A375 (cell line): ENCODE data around the gene C6orf47. TPM values are rescaled to one million over a fixed set of nuclear protein-coding genes. Genes with fewer than 3 reads are reported as not detected.

Source experiments
- small RNA-seq: library from RNA; depleted of rRNA; stranded (forward); fragments of <200 nt; gene quantifications from one replicate; pipeline ENCODE3, GENCODE V24; 2014
- total RNA-seq: library from RNA; depleted of rRNA; stranded (reverse); fragments of >200 nt; shearing (Covaris generic); gene quantifications from 2 replicates; pipeline ENCODE4 v1.2.3, GENCODE V29; 2014; rRNA removed

The C6orf47 gene, protein sequence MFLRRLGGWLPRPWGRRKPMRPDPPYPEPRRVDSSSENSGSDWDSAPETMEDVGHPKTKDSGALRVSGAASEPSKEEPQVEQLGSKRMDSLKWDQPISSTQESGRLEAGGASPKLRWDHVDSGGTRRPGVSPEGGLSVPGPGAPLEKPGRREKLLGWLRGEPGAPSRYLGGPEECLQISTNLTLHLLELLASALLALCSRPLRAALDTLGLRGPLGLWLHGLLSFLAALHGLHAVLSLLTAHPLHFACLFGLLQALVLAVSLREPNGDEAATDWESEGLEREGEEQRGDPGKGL
- 17.9 and 18.9 TPM in 2 replicates for total RNA-seq

DNA sequence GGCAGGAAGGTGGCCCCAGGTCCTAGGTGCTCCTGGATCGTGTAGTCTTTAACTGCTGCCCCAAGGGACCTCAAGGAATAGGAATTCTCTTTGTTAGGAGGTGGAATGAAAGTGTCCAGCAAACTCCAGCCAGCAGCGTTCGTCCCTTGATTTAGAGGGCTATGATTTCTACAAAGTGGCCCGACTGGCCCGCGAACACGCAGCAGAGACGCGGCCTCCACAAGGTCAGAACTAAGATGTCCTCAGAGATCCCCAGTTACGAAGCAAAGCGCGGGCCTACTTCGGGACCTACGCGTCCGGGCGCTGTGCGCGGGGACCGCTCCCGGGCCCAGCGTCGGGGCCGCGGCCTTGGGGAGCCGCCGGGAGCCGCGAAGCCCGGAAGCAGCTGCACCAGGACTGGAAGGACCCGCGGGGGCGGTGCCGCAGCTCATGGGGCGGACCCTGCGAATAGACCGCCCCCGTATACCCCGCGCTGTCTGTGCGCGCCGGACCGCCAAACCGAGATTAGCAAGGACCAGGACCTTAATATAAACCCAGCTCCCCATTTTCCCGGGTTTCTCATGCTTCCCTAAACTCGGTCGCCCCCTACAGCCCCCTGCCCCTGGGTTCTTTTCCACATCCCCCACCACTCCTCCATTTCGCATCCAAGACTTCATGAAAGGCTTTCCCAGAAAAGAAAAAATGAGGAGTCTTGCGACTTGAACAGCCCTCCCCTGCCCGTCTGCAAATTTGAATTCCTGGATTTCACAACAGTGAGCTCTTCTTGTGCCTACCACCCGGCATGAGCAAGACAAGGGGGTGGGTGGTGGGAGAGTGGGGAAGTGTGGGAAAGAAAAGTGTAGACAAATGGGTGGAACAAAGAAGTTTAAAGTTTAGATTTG lies at the start of gene C6orf47:
Gene C6orf47, minus strand, starts transcription at position 398 of the 881 bp plus-strand sequence. CDS start 831 bp downstream, outside the sequence.

DNA sequence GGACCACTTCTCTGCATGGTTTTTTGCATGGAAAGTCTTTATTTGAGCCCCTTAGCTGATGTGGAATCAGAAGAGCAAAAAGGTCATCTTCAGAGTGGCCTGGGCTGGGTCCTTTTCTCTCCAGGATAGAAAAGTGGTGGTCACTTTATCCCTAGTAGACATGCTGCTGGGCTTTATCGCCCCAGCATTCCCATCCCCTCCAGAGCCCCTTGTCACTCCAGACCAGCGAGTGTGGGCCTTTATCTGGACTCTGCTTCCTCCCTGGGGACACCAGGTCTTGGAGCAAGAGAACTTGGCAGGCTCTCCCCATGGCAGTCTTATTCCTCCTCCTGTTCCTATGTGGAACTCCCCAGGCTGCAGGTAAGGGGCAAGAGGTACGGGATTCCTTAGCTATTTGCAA lies 46.0 kb upstream of the C6orf47 start, which contains the start of gene LY6G6F:
Gene LY6G6F, plus strand, starts transcription at position 268 of the 400 bp plus-strand sequence. Its CDS starts 41 bp downstream, at position 309.

DNA sequence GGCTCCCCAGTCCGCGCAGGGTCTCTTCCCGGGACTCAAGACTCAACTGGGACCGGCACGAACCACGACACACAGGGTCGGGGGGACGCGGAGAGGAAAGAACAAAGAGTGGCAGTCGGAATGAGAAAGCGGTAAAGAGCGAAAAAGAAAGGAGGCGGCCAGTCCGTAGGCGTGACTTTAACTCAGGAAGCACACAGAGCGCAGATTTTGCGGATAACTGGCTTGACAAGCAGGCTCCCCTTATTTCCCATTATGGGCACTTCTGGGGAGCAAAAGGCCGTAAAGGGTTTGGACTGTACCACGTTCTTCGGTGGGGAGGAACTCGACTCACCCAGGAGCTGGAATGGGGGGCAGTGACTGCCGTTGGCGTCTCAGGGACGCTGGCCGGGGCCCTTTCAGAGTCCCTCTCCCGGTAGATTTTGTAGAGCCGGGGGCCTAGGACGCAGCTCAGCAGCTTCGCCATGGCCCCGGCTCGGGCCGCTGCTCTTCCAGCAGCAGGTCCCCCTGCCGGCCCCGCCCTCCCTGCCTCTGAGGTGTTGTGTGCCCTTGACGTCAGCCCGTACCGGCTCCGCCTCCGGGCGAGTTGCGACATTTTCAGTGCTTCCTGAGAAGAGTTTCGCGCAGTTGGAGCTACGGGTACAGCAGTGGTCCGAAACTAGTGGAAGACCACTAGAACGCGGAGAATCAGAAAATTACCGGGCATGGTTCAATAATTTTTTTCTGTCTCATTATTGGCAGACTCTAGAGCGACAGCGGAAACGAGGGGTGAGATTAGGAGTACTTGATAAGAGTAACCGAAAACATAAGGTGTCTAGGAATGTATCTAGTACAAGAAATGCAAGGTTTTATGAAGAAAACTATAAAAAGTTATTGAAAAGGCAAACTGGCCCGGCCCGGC lies 42.5 kb upstream of the C6orf47 start, which contains the start of gene ABHD16A:
Gene ABHD16A, minus strand, starts transcription at position 506 of the 898 bp plus-strand sequence. Its CDS starts 43 bp downstream, at position 463.

DNA sequence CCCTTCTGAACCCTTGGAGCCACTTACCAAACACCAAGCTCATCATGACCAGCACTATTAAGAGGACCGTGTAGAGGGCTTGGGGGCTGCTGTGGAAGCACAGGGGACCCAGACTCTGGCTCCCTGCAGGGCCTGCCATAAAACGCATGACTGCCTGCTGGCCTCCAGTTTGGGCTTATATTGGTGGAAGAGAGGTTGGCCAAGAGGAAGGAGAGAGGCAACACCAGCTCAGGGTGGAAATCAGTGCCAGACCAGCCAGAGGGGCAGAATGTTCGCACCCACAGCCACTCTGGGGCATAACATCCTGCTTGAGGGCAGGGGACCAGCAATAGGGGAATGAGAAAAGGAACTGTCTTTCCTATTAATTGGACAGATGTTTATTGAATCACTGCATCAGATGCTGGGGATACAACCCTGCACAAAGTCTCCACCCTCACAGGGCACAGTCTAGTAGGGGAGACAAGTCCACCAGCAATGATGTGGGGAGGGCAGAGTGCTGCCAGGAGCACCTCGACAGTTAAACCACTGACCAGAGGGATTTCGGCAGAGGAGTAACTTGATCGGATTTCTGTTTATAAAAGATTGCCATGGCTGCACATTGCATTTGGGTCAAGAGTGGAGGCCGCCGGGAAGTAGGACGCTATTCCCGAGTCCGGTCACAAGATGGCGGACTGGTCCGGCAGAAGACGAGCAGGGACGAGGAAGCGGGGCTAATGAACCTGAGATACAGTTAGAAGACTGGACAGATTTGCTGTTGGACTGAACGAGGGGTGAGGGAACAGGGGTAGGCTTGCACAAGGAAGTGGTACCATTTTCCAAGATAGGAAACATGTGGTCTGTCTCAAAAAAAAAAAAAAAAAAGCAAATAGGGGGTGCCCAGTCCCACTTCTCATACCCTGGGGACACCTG lies 19.9 kb upstream of the C6orf47 start, which contains the start of gene LY6G5C:
Gene LY6G5C, minus strand, starts transcription at position 842 of the 909 bp plus-strand sequence. Its CDS starts 694 bp downstream, at position 148.

DNA sequence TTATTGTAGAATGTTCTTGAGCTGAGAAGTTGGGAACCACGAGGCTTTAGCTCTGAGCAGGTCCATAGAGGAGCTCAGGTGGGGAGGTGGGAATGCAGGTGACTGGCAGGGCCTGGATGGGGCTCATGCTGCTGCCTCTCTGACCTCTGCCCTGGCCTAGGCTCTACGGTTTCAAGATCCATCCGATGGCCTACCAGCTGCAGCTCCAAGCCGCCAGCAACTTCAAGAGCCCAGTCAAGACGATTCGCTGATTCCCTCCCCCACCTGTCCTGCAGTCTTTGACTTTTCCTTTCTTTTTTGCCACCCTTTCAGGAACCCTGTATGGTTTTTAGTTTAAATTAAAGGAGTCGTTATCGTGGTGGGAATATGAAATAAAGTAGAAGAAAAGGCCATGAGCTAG lies 9.1 kb upstream of the C6orf47 start, which contains the start of gene LY6G5B:
Gene LY6G5B, plus strand, starts transcription at position 301 of the 400 bp plus-strand sequence. CDS start 975 bp downstream, outside the sequence.

DNA sequence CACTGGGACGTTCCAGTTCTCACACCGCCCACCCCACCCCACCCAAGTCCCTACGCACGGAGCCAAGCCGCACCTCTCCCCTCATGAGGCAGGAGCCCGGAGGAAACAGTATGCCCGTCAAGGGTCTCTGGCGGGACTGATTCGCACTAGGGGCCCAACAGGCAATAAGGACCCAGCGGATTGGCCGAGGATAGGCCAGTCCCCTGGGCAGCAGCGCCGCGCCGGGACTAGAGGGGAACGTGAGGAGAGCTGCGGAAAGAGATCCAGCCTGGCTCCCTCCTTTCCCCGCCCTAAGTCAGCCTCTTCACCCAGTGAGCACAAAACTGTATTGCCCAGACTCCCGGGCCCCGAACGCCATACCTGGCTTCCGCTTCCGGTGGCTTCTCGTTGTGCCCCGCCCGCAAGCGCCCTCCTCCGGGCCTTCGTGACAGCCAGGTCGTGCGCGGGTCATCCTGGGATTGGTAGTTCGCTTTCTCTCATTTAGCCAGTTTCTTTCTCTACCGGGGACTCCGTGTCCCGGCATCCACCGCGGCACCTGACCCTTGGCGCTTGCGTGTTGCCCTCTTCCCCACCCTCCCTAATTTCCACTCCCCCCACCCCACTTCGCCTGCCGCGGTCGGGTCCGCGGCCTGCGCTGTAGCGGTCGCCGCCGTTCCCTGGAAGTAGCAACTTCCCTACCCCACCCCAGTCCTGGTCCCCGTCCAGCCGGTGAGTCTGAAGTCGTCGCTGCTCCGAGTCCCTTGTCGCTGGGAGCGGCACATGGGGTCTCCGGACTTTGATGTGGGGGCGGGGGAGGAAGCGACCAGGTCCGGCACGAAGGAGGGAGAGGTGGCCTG lies 5.1 kb upstream of the C6orf47 start, which contains the start of gene CSNK2B:
Gene CSNK2B, plus strand, starts transcription at position 580 of the 836 bp plus-strand sequence. CDS start 752 bp downstream, outside the sequence.

DNA sequence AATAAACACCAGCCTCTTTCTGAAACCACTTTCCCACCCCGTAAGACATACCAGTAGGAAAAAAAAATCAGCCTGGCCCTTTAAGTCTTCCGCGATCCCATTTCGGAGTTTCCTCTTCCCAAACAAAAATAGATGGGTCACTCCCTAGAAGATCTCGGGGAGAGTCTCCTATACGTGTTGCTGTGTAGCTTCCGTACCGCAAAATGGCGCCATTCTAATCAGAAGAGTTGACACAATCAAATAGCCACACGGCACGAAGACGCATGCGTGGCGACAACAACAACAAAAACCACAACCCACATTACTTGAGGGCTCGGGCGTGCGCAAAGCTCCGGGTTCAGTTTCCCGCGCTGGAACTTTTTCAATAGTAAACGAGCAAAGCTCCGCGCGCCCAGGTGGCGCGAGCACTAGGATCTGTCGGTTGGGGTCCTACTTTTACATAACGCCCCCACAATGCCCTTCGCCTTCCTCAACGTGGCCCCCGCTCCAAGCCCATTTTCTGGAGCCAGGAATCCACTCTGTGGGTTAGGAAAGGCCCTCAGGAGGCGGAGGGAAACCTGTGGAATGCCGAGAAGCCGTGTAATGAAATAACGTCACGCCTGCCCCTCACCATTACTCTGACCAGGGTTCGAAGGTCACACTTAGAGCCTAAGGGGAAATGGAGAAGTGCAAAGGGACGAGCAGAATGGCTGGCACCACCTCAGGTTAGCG lies 4.4 kb upstream of the C6orf47 start, which contains the start of gene GPANK1:
Gene GPANK1, minus strand, starts transcription at position 208 of the 711 bp plus-strand sequence. CDS start 519 bp downstream, outside the sequence.

GRCh38 chr6:31655349-31656237 lies 5.0 kb downstream of the C6orf47 start, which contains the start of gene APOM:
Gene APOM, plus strand, starts transcription at chr6:31655894. Its CDS starts 73 bp downstream, at chr6:31655967.

GRCh38 chr6:31620586-31621319 lies 39.8 kb downstream of the C6orf47 start, which contains the start of gene PRRC2A:
Gene PRRC2A, plus strand, starts transcription at chr6:31620715. Its CDS starts 2,075 bp downstream, at chr6:31622790.

GRCh38 chr6:31614684-31615578 lies 45.6 kb downstream of the C6orf47 start, which contains the start of gene AIF1:
Gene AIF1, plus strand, starts transcription at chr6:31615234. Its CDS starts 96 bp downstream, at chr6:31615330.

Small RNA genes within 50 kb of the gene (small RNA-seq; reads per million reads assigned to genes)
- gene MIR4646 (not detected), gene MIR6832 (not detected), gene RF00019 (not detected), gene SNORA38 (4.7 reads per million, percentile 84 among the genes with 10 or more reads in this experiment), gene UQCRHP1 (not detected)

Other genes starting within 250 kb of the C6orf47 start
- gene MICB, start 162.6 kb downstream of the C6orf47 start, total RNA-seq: 6.1 and 7.0 TPM in 2 replicates
- not detected in 2 replicates for gene MCCD1, start 131.8 kb downstream of the C6orf47 start, total RNA-seq
- gene DDX39B, start 118.8 kb downstream of the C6orf47 start, total RNA-seq: 495 and 540 TPM in 2 replicates
- gene ATP6V1G2, start 114.2 kb downstream of the C6orf47 start, total RNA-seq: 0.26 and 1.9 TPM in 2 replicates
- 32.6 and 37.2 TPM in 2 replicates for gene NFKBIL1, start 113.2 kb downstream of the C6orf47 start, total RNA-seq
- gene LTA, start 88.5 kb downstream of the C6orf47 start, total RNA-seq: not detected in 2 replicates
- 0.19 TPM in 1 of 2 replicates, not detected in the other for gene TNF, start 85.2 kb downstream of the C6orf47 start, total RNA-seq
- gene LTB, start 78.4 kb downstream of the C6orf47 start, total RNA-seq: not detected in 2 replicates
- not detected in 2 replicates for gene LST1, start 74.5 kb downstream of the C6orf47 start, total RNA-seq
- not detected in 2 replicates for gene NCR3, start 67.8 kb downstream of the C6orf47 start, total RNA-seq
- not detected in 2 replicates for gene AIF1, start 45.5 kb downstream of the C6orf47 start, total RNA-seq
- 90.3 and 94.7 TPM in 2 replicates for gene PRRC2A, start 40.1 kb downstream of the C6orf47 start, total RNA-seq
- 209 and 229 TPM in 2 replicates for gene BAG6, start 8.1 kb downstream of the C6orf47 start, total RNA-seq
- gene APOM, start 4.9 kb downstream of the C6orf47 start, total RNA-seq: 0.19 and 2.5 TPM in 2 replicates
- gene GPANK1, start 4.2 kb upstream of the C6orf47 start, total RNA-seq: 31.7 and 40.6 TPM in 2 replicates
- 129 and 169 TPM in 2 replicates for gene CSNK2B, start 5.3 kb upstream of the C6orf47 start, total RNA-seq
- gene LY6G5B, start 9.2 kb upstream of the C6orf47 start, total RNA-seq: 1.7 and 3.4 TPM in 2 replicates
- gene LY6G5C, start 20.3 kb upstream of the C6orf47 start, total RNA-seq: 0.94 TPM in 1 of 2 replicates, not detected in the other
- gene ABHD16A, start 42.5 kb upstream of the C6orf47 start, total RNA-seq: 25.7 and 26.1 TPM in 2 replicates
- not detected in 2 replicates for gene LY6G6F, start 46.1 kb upstream of the C6orf47 start, total RNA-seq
- gene LY6G6D, start 54.6 kb upstream of the C6orf47 start, total RNA-seq: not detected in 2 replicates
- not detected in 2 replicates for gene LY6G6C, start 61.0 kb upstream of the C6orf47 start, total RNA-seq
- gene MPIG6B, start 62.6 kb upstream of the C6orf47 start, total RNA-seq: not detected in 2 replicates
- 25.3 and 28.6 TPM in 2 replicates for gene DDAH2, start 68.5 kb upstream of the C6orf47 start, total RNA-seq
- 484 and 511 TPM in 2 replicates for gene CLIC1, start 75.8 kb upstream of the C6orf47 start, total RNA-seq
- 14.9 and 36.7 TPM in 2 replicates for gene MSH5, start 79.2 kb upstream of the C6orf47 start, total RNA-seq
- 13.0 and 13.2 TPM in 2 replicates for gene SAPCD1, start 101.9 kb upstream of the C6orf47 start, total RNA-seq
- 0.34 TPM in 2 replicates for gene VWA7, start 116.5 kb upstream of the C6orf47 start, total RNA-seq
- gene VARS1, start 135.0 kb upstream of the C6orf47 start, total RNA-seq: 57.3 and 58.7 TPM in 2 replicates
- gene LSM2, start 146.2 kb upstream of the C6orf47 start, total RNA-seq: 39.2 and 40.2 TPM in 2 replicates
- gene HSPA1L, start 154.5 kb upstream of the C6orf47 start, total RNA-seq: 0.11 and 0.50 TPM in 2 replicates
- gene HSPA1A, start 154.8 kb upstream of the C6orf47 start, total RNA-seq: 37.6 and 43.8 TPM in 2 replicates
- gene HSPA1B, start 167.0 kb upstream of the C6orf47 start, total RNA-seq: 32.0 and 46.5 TPM in 2 replicates
- 15.9 and 16.8 TPM in 2 replicates for gene NEU1, start 202.0 kb upstream of the C6orf47 start, total RNA-seq
- gene SLC44A4, start 218.2 kb upstream of the C6orf47 start, total RNA-seq: 0.37 TPM in 1 of 2 replicates, not detected in the other
- gene EHMT2, start 236.9 kb upstream of the C6orf47 start, total RNA-seq: 29.6 and 34.8 TPM in 2 replicates
- gene ZBTB12, start 241.3 kb upstream of the C6orf47 start, total RNA-seq: 5.6 and 6.4 TPM in 2 replicates